HEK293T (cell line): ENCODE data around the gene ESYT1.

Experiments used
- CTCF ChIA-PET: fragments of 350-600 bp; formaldehyde crosslinking; extraction: SDS; loops from one replicate; lab custom pipeline; 2021; ENCODE audit warnings: antibody characterized with exemption, inconsistent platforms; lab: Yijun Ruan, JAX
- POLR2A ChIA-PET: fragments of 350-600 bp; formaldehyde crosslinking; extraction: SDS; loops from one replicate; lab custom pipeline; 2020; ENCODE audit warnings: antibody characterized with exemption, inconsistent platforms; lab: Yijun Ruan, JAX
- DNase-seq: peaks from one replicate; pipeline ENCODE4 v3.0.0; 2012; ENCODE audit warnings: mixed read lengths; ENCODE audit errors: extremely low spot score
- ARNT ChIP-seq: fragments of 450-650 bp; IDR thresholded peaks from 2 replicates; pipeline ENCODE4 v1.6.1; 2017; ENCODE audit warnings: mild to moderate bottlenecking
- BHLHE40 ChIP-seq: fragments of 450-650 bp; IDR thresholded peaks from 2 replicates; pipeline ENCODE4 v1.6.1; 2016; ENCODE audit warnings: mild to moderate bottlenecking, moderate library complexity, borderline replicate concordance
- CTBP1 ChIP-seq: fragments of 450-650 bp; IDR thresholded peaks from 2 replicates; pipeline ENCODE4 v1.6.1; 2016; ENCODE audit warnings: borderline replicate concordance
- ELF4 ChIP-seq: fragments of 450-650 bp; IDR thresholded peaks from 2 replicates; pipeline ENCODE4 v1.6.1; 2017; ENCODE audit warnings: antibody characterized with exemption
- FOXA1 ChIP-seq: fragments of 450-650 bp; IDR thresholded peaks from 2 replicates; pipeline ENCODE4 v1.6.1; 2016; ENCODE audit warnings: mild to moderate bottlenecking
- FOXK2 ChIP-seq: fragments of 450-650 bp; IDR thresholded peaks from 2 replicates; pipeline ENCODE4 v1.6.1; 2016; ENCODE audit warnings: mild to moderate bottlenecking
- FOXM1 ChIP-seq: fragments of 450-650 bp; IDR thresholded peaks from 2 replicates; pipeline ENCODE4 v1.6.1; 2017; ENCODE audit warnings: mild to moderate bottlenecking, borderline replicate concordance
- HDGF ChIP-seq: fragments of 450-650 bp; IDR thresholded peaks from 2 replicates; pipeline ENCODE4 v1.6.1; 2017; ENCODE audit warnings: antibody characterized with exemption, borderline replicate concordance
- L3MBTL2 ChIP-seq: fragments of 450-650 bp; conservative IDR thresholded peaks from 2 replicates; pipeline ENCODE4 v1.6.1; 2016; ENCODE audit warnings: mild to moderate bottlenecking
- LEF1 ChIP-seq: fragments of 450-650 bp; IDR thresholded peaks from 2 replicates; pipeline ENCODE4 v1.6.1; 2017; ENCODE audit warnings: mild to moderate bottlenecking, borderline replicate concordance
- NFRKB ChIP-seq: fragments of 450-650 bp; IDR thresholded peaks from 2 replicates; pipeline ENCODE4 v1.6.1; 2016; ENCODE audit warnings: mild to moderate bottlenecking, moderate library complexity
- PKNOX1 ChIP-seq: fragments of 450-650 bp; IDR thresholded peaks from 2 replicates; pipeline ENCODE4 v1.6.1; 2016
- SP1 ChIP-seq: fragments of 450-650 bp; IDR thresholded peaks from 2 replicates; pipeline ENCODE4 v1.6.1; 2017
- SUZ12 ChIP-seq: fragments of 450-650 bp; IDR thresholded peaks from 2 replicates; pipeline ENCODE4 v1.6.1; 2016; ENCODE audit warnings: mild to moderate bottlenecking
- TARDBP ChIP-seq: fragments of 450-650 bp; IDR thresholded peaks from 2 replicates; pipeline ENCODE4 v1.6.1; 2016
- ZNF384 ChIP-seq: fragments of 450-650 bp; IDR thresholded peaks from 2 replicates; pipeline ENCODE4 v1.6.1; 2016

The ESYT1 gene

DNA sequence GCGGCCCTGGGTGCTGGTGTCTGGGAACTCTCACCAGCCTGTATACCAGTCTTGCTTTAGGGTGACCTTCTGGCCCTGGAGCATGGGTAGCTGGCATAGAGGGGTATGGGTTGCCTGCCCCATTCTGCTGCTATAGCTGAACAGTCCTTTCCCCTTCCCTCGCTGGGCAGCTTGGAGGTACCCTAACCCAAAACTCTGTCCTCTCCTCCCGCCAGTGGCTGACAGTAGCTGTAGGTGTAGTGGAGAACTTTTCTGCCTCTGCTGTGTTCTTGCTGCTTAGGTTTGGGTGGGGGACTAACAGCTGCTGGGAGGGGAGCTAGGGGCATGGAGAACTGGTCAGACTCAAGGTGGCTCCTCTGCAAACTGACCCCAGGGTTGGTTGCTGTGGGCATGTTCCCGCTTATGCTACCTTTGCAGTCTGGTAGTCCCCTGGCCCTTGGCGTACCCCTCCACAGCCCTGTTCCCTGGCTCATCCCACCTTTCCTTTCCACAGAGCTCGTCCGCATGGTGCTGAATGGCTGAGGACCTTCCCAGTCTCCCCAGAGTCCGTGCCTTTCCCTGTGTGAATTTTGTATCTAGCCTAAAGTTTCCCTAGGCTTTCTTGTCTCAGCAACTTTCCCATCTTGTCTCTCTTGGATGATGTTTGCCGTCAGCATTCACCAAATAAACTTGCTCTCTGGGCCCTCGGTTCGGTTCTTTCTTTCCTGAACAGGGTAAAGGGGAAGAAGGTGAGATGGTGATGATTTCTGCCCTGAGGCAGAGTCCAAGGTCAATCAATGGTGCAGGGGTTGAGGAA, 33.0 kb downstream of the ESYT1 start:
- POLR2A ChIA-PET = interaction anchor here (1.2 to 1.8 kb wide), 4 partner anchors 9 to 43 kb away, joined by 3 to 9 read pairs (median 4); partner anchors contain the start of genes ESYT1, SMARCC2 and ZC3H10

DNA sequence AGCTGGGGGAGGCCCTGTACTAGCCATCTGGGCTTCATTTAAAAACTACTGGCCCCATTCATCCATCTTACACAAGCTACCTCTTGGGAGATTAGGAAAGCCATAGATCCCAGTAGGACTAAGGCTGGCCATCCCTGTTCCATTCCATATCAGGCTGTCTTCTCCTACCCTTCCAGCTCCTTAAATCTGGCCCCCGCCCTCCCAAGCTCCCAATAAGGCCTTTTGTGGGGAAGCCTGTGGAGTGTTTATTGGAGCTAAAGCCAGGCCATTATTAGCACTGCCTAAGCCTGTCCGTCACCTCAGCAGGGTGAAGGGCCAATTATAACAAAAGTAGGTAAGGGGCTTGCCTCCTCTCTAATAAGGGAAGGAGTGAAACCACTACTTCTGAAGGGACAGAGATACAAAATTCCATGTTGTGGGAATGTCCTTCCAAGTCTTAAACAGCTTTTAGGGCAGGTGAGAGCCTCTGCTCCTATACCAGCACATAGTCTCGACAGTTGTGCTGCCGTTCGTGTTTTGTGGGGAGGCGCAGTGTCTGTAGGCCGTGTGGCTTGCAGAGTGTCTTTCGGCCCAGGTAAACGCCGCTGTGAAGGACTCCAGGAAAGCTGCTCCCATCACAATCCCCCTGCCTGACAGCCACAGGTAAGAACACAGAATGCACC, 33.8 kb downstream of the ESYT1 start:
- TF ChIP-seq L3MBTL2 (no peak), PKNOX1 (peak; percentile 4; the same call in 1 of the 2 replicates)
- ChIA-PET POLR2A (interaction anchor here (0.9 to 1.8 kb wide), 5 partner anchors 8 to 34 kb away, joined by 3 to 9 read pairs (median 5); partner anchors contain the start of genes ESYT1 and SMARCC2), CTCF (interaction anchor here (0.6 kb wide), 1 partner anchor 44 kb away, joined by 6 read pairs; the partner anchor contains the start of gene ZC3H10)
- no peak for DNase-seq

More for the DNA sequence above, 33.0 kb downstream of the ESYT1 start:
- CTCF ChIA-PET = interaction anchor here (0.6 kb wide), 1 partner anchor 43 kb away, joined by 6 read pairs; the partner anchor contains the start of gene ZC3H10
- TF ChIP-seq L3MBTL2 (no peak), HDGF (no peak), ZNF384 (no peak), ELF4 (no peak), NFRKB (no peak), SP1 (no peak), FOXK2 (no peak), CTBP1 (no peak), LEF1 (no peak), PKNOX1 (no peak), TARDBP (no peak)
- no peak for DNase-seq

- ChIA-PET POLR2A (interaction anchor here (0.6 to 1.4 kb wide), 5 partner anchors 8 to 72 kb away, joined by 3 to 5 read pairs (median 3); partner anchors contain the start of genes ESYT1 and SMARCC2), CTCF (no interaction called here)
- TF ChIP-seq SUZ12 (no peak), PKNOX1 (no peak), ARNT (no peak), SP1 (no peak), NFRKB (no peak), FOXK2 (no peak), ZNF384 (no peak), L3MBTL2 (no peak), FOXM1 (no peak), ELF4 (no peak), HDGF (no peak), CTBP1 (no peak), LEF1 (no peak), TARDBP (no peak)
- DNase-seq = no peak
These were observed 34.6 kb downstream of the ESYT1 start for GRCh38 chr12:56162468-56163290.

- no peak for DNase-seq
- ChIA-PET POLR2A (interaction anchor here (0.6 to 1.3 kb wide), 3 partner anchors 26 to 71 kb away, joined by 3 to 4 read pairs (median 3); partner anchors contain the start of genes ESYT1 and SMARCC2), CTCF (no interaction called here)
- TF ChIP-seq BHLHE40 = no peak
- no peak for TF ChIP-seq ELF4
- TF ChIP-seq FOXA1 = no peak
- TF ChIP-seq SP1 = no peak
- no peak for TF ChIP-seq LEF1
- TF ChIP-seq FOXK2 = no peak
- no peak for TF ChIP-seq NFRKB
These were observed 35.7 kb downstream of the ESYT1 start for GRCh38 chr12:56163533-56164344.

- TF ChIP-seq CTBP1 (no peak), LEF1 (no peak), SP1 (no peak), ZNF384 (no peak), HDGF (no peak), FOXA1 (no peak), ARNT (no peak), FOXM1 (no peak), PKNOX1 (no peak), SUZ12 (no peak), TARDBP (no peak), ELF4 (no peak), BHLHE40 (no peak)
These were observed 36.3 kb downstream of the ESYT1 start for GRCh38 chr12:56164345-56164729.

More at GRCh38 chr12:56164345-56164729, 36.3 kb downstream of the ESYT1 start:
- ChIA-PET CTCF (no interaction called here), POLR2A (no interaction called here)
- no peak for DNase-seq
